WTC11 (cell line): ENCODE results near the gene ADGRL3. TPM values are rescaled to one million over a fixed set of nuclear protein-coding genes. Genes with fewer than 3 reads are reported as not detected.

Source experiments
- ATAC-seq: fragments of 200-7000 bp; cut with Tn5 transposase; 2 replicates; pipeline ENCODE4 v1.10.0; 2021; ENCODE audit warnings: mild to moderate bottlenecking, moderate library complexity
- CTCF ChIA-PET: fragments of 300-600 bp; sonication (Branson Sonifier 250); formaldehyde crosslinking; loops from one replicate; lab custom pipeline; 2021; ENCODE audit warnings: antibody characterized with exemption; lab: Charles Lee
- POLR2A ChIA-PET: fragments of 350-600 bp; sonication (Branson Sonifier 250); formaldehyde crosslinking; loops from one replicate; lab custom pipeline; 2021; ENCODE audit warnings: antibody characterized with exemption; lab: Charles Lee
- DNase-seq: peaks from one replicate; pipeline ENCODE4 v3.0.0; 2021; ENCODE audit warnings: low spot score
- H3K27ac Mint-ChIP-seq: 2 replicates; pipeline ENCODE4 v1.8.0; 2021; ENCODE audit warnings: mixed read lengths
- H3K27me3 Mint-ChIP-seq: 2 replicates; pipeline ENCODE4 v1.8.0; 2021; ENCODE audit warnings: low read depth, mild to moderate bottlenecking, moderate library complexity, mixed read lengths
- H3K36me3 Mint-ChIP-seq: 2 replicates; pipeline ENCODE4 v1.8.0; 2021; ENCODE audit warnings: mixed read lengths
- H3K4me1 Mint-ChIP-seq: 2 replicates; pipeline ENCODE4 v1.8.0; 2022; ENCODE audit warnings: mixed read lengths
- H3K4me3 Mint-ChIP-seq: 2 replicates; pipeline ENCODE4 v1.8.0; 2021; ENCODE audit warnings: mild to moderate bottlenecking, moderate library complexity, mixed read lengths
- H3K9me3 Mint-ChIP-seq: 2 replicates; pipeline ENCODE4 v1.8.0; 2021; ENCODE audit warnings: mixed read lengths
- ETV6 ChIP-seq: sonication (generic); formaldehyde crosslinking; IDR thresholded peaks from 2 replicates; pipeline ENCODE4 v1.8.1; 2022; ENCODE audit warnings: mild to moderate bottlenecking, missing genetic modification reagents
- FOXK1 ChIP-seq: sonication (generic); formaldehyde crosslinking; IDR thresholded peaks from 2 replicates; pipeline ENCODE4 v1.8.0; 2022; ENCODE audit warnings: mild to moderate bottlenecking, moderate library complexity, missing genetic modification reagents
- GTF2I ChIP-seq: fragments of 250-450 bp; sonication (Bioruptor Pico); conservative IDR thresholded peaks from 2 replicates; pipeline ENCODE4 v1.4.0; 2021; ENCODE audit warnings: mild to moderate bottlenecking
- JAZF1 ChIP-seq: fragments of 250-450 bp; sonication (Bioruptor Pico); IDR thresholded peaks from 2 replicates; pipeline ENCODE4 v1.9.0; 2021; ENCODE audit warnings: moderate library complexity, mild to moderate bottlenecking, inconsistent platforms
- MYBL2 ChIP-seq: sonication (generic); formaldehyde crosslinking; IDR thresholded peaks from 2 replicates; pipeline ENCODE4 v1.8.1; 2023; ENCODE audit warnings: mild to moderate bottlenecking, moderate library complexity, missing genetic modification reagents
- NR3C1 ChIP-seq: sonication (generic); formaldehyde crosslinking; conservative IDR thresholded peaks from 2 replicates; pipeline ENCODE4 v1.8.1; 2023; ENCODE audit warnings: low read depth, mild to moderate bottlenecking, missing genetic modification reagents
- PRRX2 ChIP-seq: fragments of 250-450 bp; sonication (Bioruptor Pico); IDR thresholded peaks from 2 replicates; pipeline ENCODE4 v1.8.0; 2021; ENCODE audit warnings: mild to moderate bottlenecking
- SP1 ChIP-seq: sonication (generic); formaldehyde crosslinking; conservative IDR thresholded peaks from 2 replicates; pipeline ENCODE4 v1.8.1; 2022; ENCODE audit warnings: missing genetic modification reagents
- ZNF121 ChIP-seq: sonication (generic); formaldehyde crosslinking; IDR thresholded peaks from 2 replicates; pipeline ENCODE4 v1.8.0; 2023; ENCODE audit warnings: missing genetic modification reagents
- ZNF138 ChIP-seq: sonication (generic); formaldehyde crosslinking; conservative IDR thresholded peaks from 2 replicates; pipeline ENCODE4 v1.8.1; 2022; ENCODE audit warnings: mild to moderate bottlenecking, moderate library complexity, missing genetic modification reagents
- ZNF396 ChIP-seq: fragments of 250-450 bp; sonication (Bioruptor Pico); IDR thresholded peaks from 2 replicates; pipeline ENCODE4 v1.8.0; 2021; ENCODE audit warnings: mild to moderate bottlenecking, moderate library complexity, borderline replicate concordance
- total RNA-seq: library from RNA; stranded (reverse); gene quantifications from 3 replicates; pipeline ENCODE4 v1.2.3, GENCODE V29; 2021
- TF ChIP-seq, protein P1 (sequence below): sonication (generic); formaldehyde crosslinking; conservative IDR thresholded peaks from 2 replicates; pipeline ENCODE4 v1.8.1; 2023; ENCODE audit warnings: mild to moderate bottlenecking, low read depth, missing genetic modification reagents, moderate library complexity
- TF ChIP-seq, protein P2 (sequence below): sonication (generic); formaldehyde crosslinking; IDR thresholded peaks from 2 replicates; pipeline ENCODE4 v1.8.0; 2022; ENCODE audit warnings: mild to moderate bottlenecking, missing genetic modification reagents
- TF ChIP-seq, protein P3 (sequence below): sonication (generic); formaldehyde crosslinking; IDR thresholded peaks from 2 replicates; pipeline ENCODE4 v1.8.1; 2023; ENCODE audit warnings: mild to moderate bottlenecking, missing genetic modification reagents
- TF ChIP-seq, protein P4 (sequence below): sonication (generic); formaldehyde crosslinking; conservative IDR thresholded peaks from 2 replicates; pipeline ENCODE4 v1.8.1; 2022; ENCODE audit warnings: mild to moderate bottlenecking, missing genetic modification reagents
- TF ChIP-seq, protein P5 (sequence below): sonication (generic); formaldehyde crosslinking; IDR thresholded peaks from 2 replicates; pipeline ENCODE4 v1.8.1; 2022; ENCODE audit warnings: low read depth, mild to moderate bottlenecking, moderate library complexity, missing genetic modification reagents, borderline replicate concordance
- TF ChIP-seq, protein P6 (sequence below): sonication (generic); formaldehyde crosslinking; IDR thresholded peaks from 2 replicates; pipeline ENCODE4 v1.8.0; 2023; ENCODE audit warnings: mild to moderate bottlenecking, missing genetic modification reagents

ADGRL3 gene
- total RNA-seq, 1 experiment from 2014 or later = 8.7 TPM

DNA sequence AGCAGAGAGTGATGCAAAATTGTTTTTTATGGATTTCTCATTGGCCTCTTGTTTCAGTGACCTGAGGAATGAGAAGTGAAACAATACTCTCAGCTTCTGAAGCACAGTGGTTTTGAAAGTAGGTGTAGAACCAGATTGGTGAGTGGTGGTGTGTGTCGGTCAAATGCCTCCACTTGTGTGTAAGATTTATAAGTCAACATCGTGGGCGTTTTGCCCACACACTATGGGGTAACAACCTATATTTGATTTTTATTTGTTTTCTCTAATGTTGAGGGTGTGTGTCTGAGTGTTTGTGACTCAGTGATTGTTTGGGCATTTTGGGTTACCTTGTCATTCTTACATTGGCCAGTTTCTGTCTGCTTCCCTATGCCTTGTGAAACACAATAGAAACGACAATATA, 23.3 kb downstream of the ADGRL3 start:
- no peaks in the 10 kb centered on the region for H3K36me3 Mint-ChIP-seq
- CTCF ChIA-PET = no interaction called here
- no peaks in the 10 kb centered on the region for H3K9me3 Mint-ChIP-seq
- H3K27me3 Mint-ChIP-seq = no peaks in the 10 kb centered on the region
- no peak for TF ChIP-seq GTF2I (CRISPR knock-in tag)
- no peak for TF ChIP-seq ZNF138 (CRISPR knock-in tag)
- TF ChIP-seq JAZF1 = no peak
- no peak for TF ChIP-seq NR3C1 (CRISPR knock-in tag)
- TF ChIP-seq FOXK1 (CRISPR knock-in tag) = no peak
- TF ChIP-seq PRRX2 = no peak
- no peak for TF ChIP-seq SP1
- TF ChIP-seq, protein P1, sequence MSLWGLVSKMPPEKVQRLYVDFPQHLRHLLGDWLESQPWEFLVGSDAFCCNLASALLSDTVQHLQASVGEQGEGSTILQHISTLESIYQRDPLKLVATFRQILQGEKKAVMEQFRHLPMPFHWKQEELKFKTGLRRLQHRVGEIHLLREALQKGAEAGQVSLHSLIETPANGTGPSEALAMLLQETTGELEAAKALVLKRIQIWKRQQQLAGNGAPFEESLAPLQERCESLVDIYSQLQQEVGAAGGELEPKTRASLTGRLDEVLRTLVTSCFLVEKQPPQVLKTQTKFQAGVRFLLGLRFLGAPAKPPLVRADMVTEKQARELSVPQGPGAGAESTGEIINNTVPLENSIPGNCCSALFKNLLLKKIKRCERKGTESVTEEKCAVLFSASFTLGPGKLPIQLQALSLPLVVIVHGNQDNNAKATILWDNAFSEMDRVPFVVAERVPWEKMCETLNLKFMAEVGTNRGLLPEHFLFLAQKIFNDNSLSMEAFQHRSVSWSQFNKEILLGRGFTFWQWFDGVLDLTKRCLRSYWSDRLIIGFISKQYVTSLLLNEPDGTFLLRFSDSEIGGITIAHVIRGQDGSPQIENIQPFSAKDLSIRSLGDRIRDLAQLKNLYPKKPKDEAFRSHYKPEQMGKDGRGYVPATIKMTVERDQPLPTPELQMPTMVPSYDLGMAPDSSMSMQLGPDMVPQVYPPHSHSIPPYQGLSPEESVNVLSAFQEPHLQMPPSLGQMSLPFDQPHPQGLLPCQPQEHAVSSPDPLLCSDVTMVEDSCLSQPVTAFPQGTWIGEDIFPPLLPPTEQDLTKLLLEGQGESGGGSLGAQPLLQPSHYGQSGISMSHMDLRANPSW (CRISPR knock-in tag) = no peak
- TF ChIP-seq, protein P2, sequence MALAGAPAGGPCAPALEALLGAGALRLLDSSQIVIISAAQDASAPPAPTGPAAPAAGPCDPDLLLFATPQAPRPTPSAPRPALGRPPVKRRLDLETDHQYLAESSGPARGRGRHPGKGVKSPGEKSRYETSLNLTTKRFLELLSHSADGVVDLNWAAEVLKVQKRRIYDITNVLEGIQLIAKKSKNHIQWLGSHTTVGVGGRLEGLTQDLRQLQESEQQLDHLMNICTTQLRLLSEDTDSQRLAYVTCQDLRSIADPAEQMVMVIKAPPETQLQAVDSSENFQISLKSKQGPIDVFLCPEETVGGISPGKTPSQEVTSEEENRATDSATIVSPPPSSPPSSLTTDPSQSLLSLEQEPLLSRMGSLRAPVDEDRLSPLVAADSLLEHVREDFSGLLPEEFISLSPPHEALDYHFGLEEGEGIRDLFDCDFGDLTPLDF (CRISPR knock-in tag) = no peak
- TF ChIP-seq, protein P3, sequence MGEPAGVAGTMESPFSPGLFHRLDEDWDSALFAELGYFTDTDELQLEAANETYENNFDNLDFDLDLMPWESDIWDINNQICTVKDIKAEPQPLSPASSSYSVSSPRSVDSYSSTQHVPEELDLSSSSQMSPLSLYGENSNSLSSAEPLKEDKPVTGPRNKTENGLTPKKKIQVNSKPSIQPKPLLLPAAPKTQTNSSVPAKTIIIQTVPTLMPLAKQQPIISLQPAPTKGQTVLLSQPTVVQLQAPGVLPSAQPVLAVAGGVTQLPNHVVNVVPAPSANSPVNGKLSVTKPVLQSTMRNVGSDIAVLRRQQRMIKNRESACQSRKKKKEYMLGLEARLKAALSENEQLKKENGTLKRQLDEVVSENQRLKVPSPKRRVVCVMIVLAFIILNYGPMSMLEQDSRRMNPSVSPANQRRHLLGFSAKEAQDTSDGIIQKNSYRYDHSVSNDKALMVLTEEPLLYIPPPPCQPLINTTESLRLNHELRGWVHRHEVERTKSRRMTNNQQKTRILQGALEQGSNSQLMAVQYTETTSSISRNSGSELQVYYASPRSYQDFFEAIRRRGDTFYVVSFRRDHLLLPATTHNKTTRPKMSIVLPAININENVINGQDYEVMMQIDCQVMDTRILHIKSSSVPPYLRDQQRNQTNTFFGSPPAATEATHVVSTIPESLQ (CRISPR knock-in tag) = no peak
- TF ChIP-seq ETV6 = no peak
- TF ChIP-seq ZNF396 = no peak
- TF ChIP-seq, protein P4, sequence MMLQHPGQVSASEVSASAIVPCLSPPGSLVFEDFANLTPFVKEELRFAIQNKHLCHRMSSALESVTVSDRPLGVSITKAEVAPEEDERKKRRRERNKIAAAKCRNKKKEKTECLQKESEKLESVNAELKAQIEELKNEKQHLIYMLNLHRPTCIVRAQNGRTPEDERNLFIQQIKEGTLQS (CRISPR knock-in tag) = no peak
- TF ChIP-seq, protein P5, sequence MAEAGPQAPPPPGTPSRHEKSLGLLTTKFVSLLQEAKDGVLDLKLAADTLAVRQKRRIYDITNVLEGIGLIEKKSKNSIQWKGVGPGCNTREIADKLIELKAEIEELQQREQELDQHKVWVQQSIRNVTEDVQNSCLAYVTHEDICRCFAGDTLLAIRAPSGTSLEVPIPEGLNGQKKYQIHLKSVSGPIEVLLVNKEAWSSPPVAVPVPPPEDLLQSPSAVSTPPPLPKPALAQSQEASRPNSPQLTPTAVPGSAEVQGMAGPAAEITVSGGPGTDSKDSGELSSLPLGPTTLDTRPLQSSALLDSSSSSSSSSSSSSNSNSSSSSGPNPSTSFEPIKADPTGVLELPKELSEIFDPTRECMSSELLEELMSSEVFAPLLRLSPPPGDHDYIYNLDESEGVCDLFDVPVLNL = no peak
- TF ChIP-seq, protein P6, sequence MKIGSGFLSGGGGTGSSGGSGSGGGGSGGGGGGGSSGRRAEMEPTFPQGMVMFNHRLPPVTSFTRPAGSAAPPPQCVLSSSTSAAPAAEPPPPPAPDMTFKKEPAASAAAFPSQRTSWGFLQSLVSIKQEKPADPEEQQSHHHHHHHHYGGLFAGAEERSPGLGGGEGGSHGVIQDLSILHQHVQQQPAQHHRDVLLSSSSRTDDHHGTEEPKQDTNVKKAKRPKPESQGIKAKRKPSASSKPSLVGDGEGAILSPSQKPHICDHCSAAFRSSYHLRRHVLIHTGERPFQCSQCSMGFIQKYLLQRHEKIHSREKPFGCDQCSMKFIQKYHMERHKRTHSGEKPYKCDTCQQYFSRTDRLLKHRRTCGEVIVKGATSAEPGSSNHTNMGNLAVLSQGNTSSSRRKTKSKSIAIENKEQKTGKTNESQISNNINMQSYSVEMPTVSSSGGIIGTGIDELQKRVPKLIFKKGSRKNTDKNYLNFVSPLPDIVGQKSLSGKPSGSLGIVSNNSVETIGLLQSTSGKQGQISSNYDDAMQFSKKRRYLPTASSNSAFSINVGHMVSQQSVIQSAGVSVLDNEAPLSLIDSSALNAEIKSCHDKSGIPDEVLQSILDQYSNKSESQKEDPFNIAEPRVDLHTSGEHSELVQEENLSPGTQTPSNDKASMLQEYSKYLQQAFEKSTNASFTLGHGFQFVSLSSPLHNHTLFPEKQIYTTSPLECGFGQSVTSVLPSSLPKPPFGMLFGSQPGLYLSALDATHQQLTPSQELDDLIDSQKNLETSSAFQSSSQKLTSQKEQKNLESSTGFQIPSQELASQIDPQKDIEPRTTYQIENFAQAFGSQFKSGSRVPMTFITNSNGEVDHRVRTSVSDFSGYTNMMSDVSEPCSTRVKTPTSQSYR (CRISPR knock-in tag) = no peak
- no peak for TF ChIP-seq MYBL2
- TF ChIP-seq, all 79 proteins: peak for 0
- ATAC-seq = no peak
- no peak for DNase-seq
- Mint-ChIP-seq H3K27ac (no peak overlapping the region), H3K4me1 (peaks cover 24% of the 10 kb centered on the region), H3K4me3 (no peak overlapping the region)
- POLR2A ChIA-PET = no interaction called here

DNA sequence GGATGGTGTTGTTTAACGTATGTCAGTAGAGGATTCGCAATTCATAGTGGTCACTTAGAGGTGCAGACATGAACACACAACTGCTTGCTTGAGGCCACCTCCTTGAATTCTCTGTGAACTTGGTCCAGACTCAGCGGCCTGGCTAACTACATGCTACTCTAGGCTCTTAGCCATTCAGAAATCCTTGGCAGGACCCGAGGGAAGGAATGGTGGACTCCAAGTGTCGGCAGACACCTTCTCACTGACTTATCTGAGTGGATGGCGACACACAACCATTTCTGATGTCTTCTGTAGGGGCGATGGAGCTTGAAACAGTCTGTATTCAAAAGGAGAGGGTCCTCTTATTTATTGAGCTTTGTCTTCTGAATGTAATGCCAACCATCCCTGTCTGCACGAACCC, 24.4 kb downstream of the ADGRL3 start:
- DNase-seq = no peak
- no peak; the same call in 1 of the 2 replicates for ATAC-seq
- no peaks in the 10 kb centered on the region for H3K27me3 Mint-ChIP-seq
- H3K36me3 Mint-ChIP-seq = no peaks in the 10 kb centered on the region
- H3K4me1 Mint-ChIP-seq = peaks cover 24% of the 10 kb centered on the region
- H3K9me3 Mint-ChIP-seq = no peaks in the 10 kb centered on the region
- H3K4me3 Mint-ChIP-seq = no peak overlapping the region
- POLR2A ChIA-PET = no interaction called here
- TF ChIP-seq ZNF121 = no peak
- TF ChIP-seq, all 79 proteins: peak for 0
- CTCF ChIA-PET = no interaction called here
- no peak overlapping the region for H3K27ac Mint-ChIP-seq
